ENCODE data around the gene PLAC8L1.
A peak's percentile ranks its signal among the peaks of the same experiment; 100 is the strongest.
"Not testable (repeated sequence)": the region's sequence is repeated elsewhere in the genome, so short reads cannot be mapped to it uniquely, and the experiment has no call there.

Gene PLAC8L1

GRCh38 chr5:146105477-146105876 is at the start of gene PLAC8L1:
Gene PLAC8L1, minus strand, starts transcription at chr5:146105577. Its CDS starts 1,266 bp downstream, at chr5:146104311.
- no peak for DNase-seq (ENCODE audit: low spot score in 2 of 2)
- Histone ChIP-seq H3K4me3 (no peak within 1 kb of the TSS), H3K27me3 (ENCODE audit: low read depth) (no peaks in the 10 kb centered on the region), H3K36me3 (replicated peaks) (no peaks in the 10 kb centered on the region; the same call in none of the 2 replicates), H3K9me3 (no peaks in the 10 kb centered on the region), H3K4me1 (no peaks in the 10 kb centered on the region)
- in situ Hi-C loops (cut with MboI; ENCODE audit: low sequenced_read_pairs), result no loop called here

GRCh38 chr5:146151970-146152369 is 46.6 kb upstream of the PLAC8L1 start:
- no peaks in the 10 kb centered on the region for H3K4me1 ChIP-seq
- H3K9me3 ChIP-seq, result no peaks in the 10 kb centered on the region
- H3K36me3 ChIP-seq (replicated peaks), result peaks cover 81% of the 10 kb centered on the region
- DNase-seq (ENCODE audit: low spot score in 2 of 2), result no peak
- H3K27me3 ChIP-seq (ENCODE audit: low read depth), result no peaks in the 10 kb centered on the region
- no peak overlapping the region for H3K4me3 ChIP-seq
- in situ Hi-C loops (cut with MboI; ENCODE audit: low sequenced_read_pairs), result loop anchor here (25.0 kb wide), 1 partner anchor 310 kb away; no protein-coding TSS in a partner anchor

- Histone ChIP-seq H3K4me3 (no peak overlapping the region), H3K36me3 (replicated peaks) (peaks cover 75% of the 10 kb centered on the region), H3K4me1 (no peaks in the 10 kb centered on the region), H3K27me3 (ENCODE audit: low read depth) (no peaks in the 10 kb centered on the region), H3K9me3 (no peaks in the 10 kb centered on the region)
- in situ Hi-C loops (cut with MboI; ENCODE audit: low sequenced_read_pairs), result no loop called here
- DNase-seq (ENCODE audit: low spot score in 2 of 2), result no peak
Observed at GRCh38 chr5:146137967-146138403, 32.6 kb upstream of the PLAC8L1 start.

GRCh38 chr5:146130440-146131045 is 25.2 kb upstream of the PLAC8L1 start:
- H3K9me3 ChIP-seq, result no peaks in the 10 kb centered on the region
- H3K4me3 ChIP-seq, result no peak overlapping the region
- DNase-seq (ENCODE audit: low spot score in 2 of 2), result peak in 1 of 2 experiments; percentile 26
- peaks cover 5% of the 10 kb centered on the region for H3K4me1 ChIP-seq
- H3K27me3 ChIP-seq (ENCODE audit: low read depth), result no peaks in the 10 kb centered on the region
- H3K36me3 ChIP-seq (replicated peaks), result peaks cover 94% of the 10 kb centered on the region
- in situ Hi-C loops (cut with MboI; ENCODE audit: low sequenced_read_pairs), result no loop called here

GRCh38 chr5:146126068-146126467 is 20.7 kb upstream of the PLAC8L1 start:
- Histone ChIP-seq H3K36me3 (replicated peaks) (peaks cover 97% of the 10 kb centered on the region), H3K27me3 (ENCODE audit: low read depth) (no peaks in the 10 kb centered on the region), H3K9me3 (no peaks in the 10 kb centered on the region), H3K4me3 (no peak overlapping the region), H3K4me1 (peaks cover 3% of the 10 kb centered on the region)
- no peak for DNase-seq (ENCODE audit: low spot score in 2 of 2)
- in situ Hi-C loops (cut with MboI; ENCODE audit: low sequenced_read_pairs), result loop anchor here (5.0 kb wide), 1 partner anchor 36 kb away; no protein-coding TSS in a partner anchor

DNA sequence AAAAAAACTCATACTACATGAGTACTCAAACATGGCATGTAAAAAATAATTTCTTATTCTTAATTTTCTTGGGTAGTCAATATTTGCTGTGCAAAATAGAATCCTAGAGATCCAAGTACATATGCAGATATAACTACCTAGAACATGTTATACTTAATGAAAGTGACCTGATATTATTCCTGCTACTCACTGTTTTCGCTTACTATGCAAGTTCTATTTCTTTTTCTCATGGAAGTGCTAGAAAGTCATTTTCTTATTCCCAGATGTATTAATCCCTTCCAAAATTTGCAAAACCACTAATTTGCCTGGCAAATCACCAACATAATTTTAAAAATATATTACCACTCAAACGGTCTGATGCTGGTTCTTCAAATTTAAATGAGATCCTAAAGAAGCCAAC is 19.2 kb upstream of the PLAC8L1 start:
- no peaks in the 10 kb centered on the region for H3K27me3 ChIP-seq (ENCODE audit: low read depth)
- no peaks in the 10 kb centered on the region for H3K9me3 ChIP-seq
- H3K4me1 ChIP-seq, result peaks cover 15% of the 10 kb centered on the region
- H3K36me3 ChIP-seq (replicated peaks), result peaks cover 94% of the 10 kb centered on the region
- no peak for DNase-seq (ENCODE audit: low spot score in 2 of 2)
- in situ Hi-C loops (cut with MboI; ENCODE audit: low sequenced_read_pairs), result no loop called here
- H3K4me3 ChIP-seq, result no peak overlapping the region

DNA sequence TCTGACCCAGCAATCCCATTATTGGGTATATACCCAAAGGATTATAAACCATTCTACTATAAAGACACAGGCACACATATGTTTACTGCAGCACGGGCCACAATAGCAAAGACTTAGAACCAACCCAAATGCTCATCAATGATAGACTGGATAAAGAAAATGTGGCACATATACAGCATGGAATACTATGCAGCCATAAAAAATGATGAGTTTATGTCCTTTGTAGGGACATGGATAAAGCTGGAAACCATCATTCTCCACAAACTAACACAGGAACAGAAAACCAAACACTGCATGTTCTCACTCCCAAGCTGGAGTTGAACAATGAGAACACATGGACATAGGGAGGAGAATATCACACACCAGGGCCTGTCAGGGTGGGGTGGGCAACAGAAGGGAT is 16.1 kb upstream of the PLAC8L1 start:
- peaks cover 93% of the 10 kb centered on the region for H3K36me3 ChIP-seq (replicated peaks)
- in situ Hi-C loops (cut with MboI; ENCODE audit: low sequenced_read_pairs); H3K4me3 ChIP-seq; DNase-seq (ENCODE audit: low spot score in 2 of 2); H3K27me3 ChIP-seq (ENCODE audit: low read depth); H3K9me3 ChIP-seq: not testable (repeated sequence)
- peaks cover 16% of the 10 kb centered on the region for H3K4me1 ChIP-seq

GRCh38 chr5:146118322-146118721 is 12.9 kb upstream of the PLAC8L1 start:
- in situ Hi-C loops (cut with MboI; ENCODE audit: low sequenced_read_pairs), result no loop called here
- H3K27me3 ChIP-seq (ENCODE audit: low read depth), result no peaks in the 10 kb centered on the region
- H3K4me3 ChIP-seq, result no peak overlapping the region
- H3K36me3 ChIP-seq (replicated peaks), result peaks cover 79% of the 10 kb centered on the region
- no peak for DNase-seq (ENCODE audit: low spot score in 2 of 2)
- peaks cover 16% of the 10 kb centered on the region for H3K4me1 ChIP-seq
- H3K9me3 ChIP-seq, result no peaks in the 10 kb centered on the region

GRCh38 chr5:146117216-146117615 is 11.8 kb upstream of the PLAC8L1 start:
- in situ Hi-C loops (cut with MboI; ENCODE audit: low sequenced_read_pairs); H3K9me3 ChIP-seq: not testable (repeated sequence)

DNA sequence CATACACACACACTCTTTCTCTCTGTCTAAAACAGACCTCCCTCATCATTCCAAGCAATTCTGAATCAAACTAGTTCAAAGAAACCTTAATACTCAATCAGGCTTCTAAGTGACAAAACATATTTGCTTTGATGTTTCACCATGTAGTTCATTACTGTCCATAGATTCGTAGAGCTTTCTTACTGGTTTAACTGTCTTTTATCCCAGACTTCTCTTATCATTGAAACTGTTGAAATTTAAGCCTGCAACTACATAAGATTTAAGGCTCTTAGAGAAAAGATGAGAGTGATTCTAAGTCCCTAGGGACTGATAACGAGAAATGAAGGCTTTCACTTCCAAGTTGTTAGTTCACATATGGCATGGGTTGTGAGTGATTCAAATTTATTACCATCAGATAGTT is 11.0 kb upstream of the PLAC8L1 start:
- in situ Hi-C loops (cut with MboI; ENCODE audit: low sequenced_read_pairs), result no loop called here
- no peak for DNase-seq (ENCODE audit: low spot score in 2 of 2)
- Histone ChIP-seq H3K27me3 (ENCODE audit: low read depth) (no peaks in the 10 kb centered on the region), H3K9me3 (no peaks in the 10 kb centered on the region), H3K4me1 (peaks cover 16% of the 10 kb centered on the region), H3K36me3 (replicated peaks) (peaks cover 70% of the 10 kb centered on the region), H3K4me3 (no peak overlapping the region)

More at GRCh38 chr5:146117216-146117615, 11.8 kb upstream of the PLAC8L1 start:
- H3K4me1 ChIP-seq, result peaks cover 16% of the 10 kb centered on the region
- H3K36me3 ChIP-seq (replicated peaks), result peaks cover 78% of the 10 kb centered on the region
- not testable (repeated sequence) for H3K4me3 ChIP-seq; DNase-seq (ENCODE audit: low spot score in 2 of 2); H3K27me3 ChIP-seq (ENCODE audit: low read depth)

DNA sequence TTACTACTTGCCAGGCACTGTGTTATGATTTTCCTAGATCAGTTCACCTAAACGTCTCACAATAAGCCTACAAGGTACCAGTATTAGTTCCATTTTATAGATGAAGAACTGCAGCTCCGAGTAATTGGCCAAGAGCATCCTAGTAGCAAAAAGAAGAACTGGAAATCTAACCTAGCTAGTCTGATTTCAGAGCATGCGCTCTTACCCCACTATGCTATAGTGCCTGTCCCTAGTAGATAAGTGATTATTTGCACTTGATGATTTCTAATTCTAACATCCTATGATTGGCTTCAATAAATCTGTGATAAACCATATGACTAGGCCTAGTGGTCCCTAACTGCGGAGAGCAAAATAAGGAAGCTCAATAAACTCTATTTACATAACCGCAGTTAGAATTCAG is 7.1 kb upstream of the PLAC8L1 start:
- DNase-seq (ENCODE audit: low spot score in 2 of 2), result no peak
- no peak overlapping the region for H3K4me3 ChIP-seq
- peaks cover 36% of the 10 kb centered on the region for H3K36me3 ChIP-seq (replicated peaks)
- in situ Hi-C loops (cut with MboI; ENCODE audit: low sequenced_read_pairs), result no loop called here
- H3K27me3 ChIP-seq (ENCODE audit: low read depth), result no peaks in the 10 kb centered on the region
- H3K4me1 ChIP-seq, result no peaks in the 10 kb centered on the region
- no peaks in the 10 kb centered on the region for H3K9me3 ChIP-seq

- in situ Hi-C loops (cut with MboI; ENCODE audit: low sequenced_read_pairs), result no loop called here
- DNase-seq (ENCODE audit: low spot score in 2 of 2), result no peak
- Histone ChIP-seq H3K4me3 (no peak overlapping the region), H3K4me1 (no peaks in the 10 kb centered on the region), H3K36me3 (replicated peaks) (peaks cover 27% of the 10 kb centered on the region), H3K27me3 (ENCODE audit: low read depth) (no peaks in the 10 kb centered on the region), H3K9me3 (no peaks in the 10 kb centered on the region)
Observed at GRCh38 chr5:146111409-146111808, 6.0 kb upstream of the PLAC8L1 start.

- H3K9me3 ChIP-seq, result no peaks in the 10 kb centered on the region
- H3K27me3 ChIP-seq (ENCODE audit: low read depth), result no peaks in the 10 kb centered on the region
- H3K4me1 ChIP-seq, result no peaks in the 10 kb centered on the region
- no peak for DNase-seq (ENCODE audit: low spot score in 2 of 2)
- in situ Hi-C loops (cut with MboI; ENCODE audit: low sequenced_read_pairs), result no loop called here
- H3K4me3 ChIP-seq, result no peak overlapping the region
- peaks cover 20% of the 10 kb centered on the region for H3K36me3 ChIP-seq (replicated peaks)
Observed at GRCh38 chr5:146109379-146109778, 4.0 kb upstream of the PLAC8L1 start.

- H3K36me3 ChIP-seq (replicated peaks), result peaks cover 15% of the 10 kb centered on the region
- H3K4me1 ChIP-seq; in situ Hi-C loops (cut with MboI; ENCODE audit: low sequenced_read_pairs); H3K4me3 ChIP-seq; H3K27me3 ChIP-seq (ENCODE audit: low read depth); DNase-seq (ENCODE audit: low spot score in 2 of 2); H3K9me3 ChIP-seq: not testable (repeated sequence)
Observed at GRCh38 chr5:146108870-146109269, 3.5 kb upstream of the PLAC8L1 start.

- H3K9me3 ChIP-seq, result no peaks in the 10 kb centered on the region
- peaks cover 7% of the 10 kb centered on the region for H3K36me3 ChIP-seq (replicated peaks)
- in situ Hi-C loops (cut with MboI; ENCODE audit: low sequenced_read_pairs), result no loop called here
- H3K27me3 ChIP-seq (ENCODE audit: low read depth), result no peaks in the 10 kb centered on the region
- DNase-seq (ENCODE audit: low spot score in 2 of 2), result no peak
- no peaks in the 10 kb centered on the region for H3K4me1 ChIP-seq
- no peak overlapping the region for H3K4me3 ChIP-seq
Observed at GRCh38 chr5:146107901-146108300, 2.5 kb upstream of the PLAC8L1 start.
